Glutamatergic neuron (in vitro differentiated cells): Measurements from ENCODE around the gene SCTR. TPM values are rescaled to one million over a fixed set of nuclear protein-coding genes. Genes with fewer than 3 reads are reported as not detected.

Experiments used
- DNase-seq: peaks from one replicate; pipeline ENCODE4 v3.0.0; 2022
- H3K27ac Mint-ChIP-seq: one replicate; pipeline ENCODE4 v1.8.0; 2020; ENCODE audit warnings: mild to moderate bottlenecking, mixed read lengths, inconsistent platforms; ENCODE audit not compliant: unreplicated experiment
- H3K27me3 Mint-ChIP-seq: one replicate; pipeline ENCODE4 v1.8.0; 2020; ENCODE audit warnings: mild to moderate bottlenecking, moderate library complexity, mixed read lengths, inconsistent platforms; ENCODE audit not compliant: unreplicated experiment
- H3K36me3 Mint-ChIP-seq: one replicate; pipeline ENCODE4 v1.8.0; 2020; ENCODE audit warnings: mild to moderate bottlenecking, mixed read lengths, inconsistent platforms; ENCODE audit not compliant: unreplicated experiment
- H3K4me1 Mint-ChIP-seq: one replicate; pipeline ENCODE4 v1.8.0; 2020; ENCODE audit warnings: mild to moderate bottlenecking, low read depth, mixed read lengths, inconsistent platforms; ENCODE audit not compliant: unreplicated experiment
- H3K4me3 Mint-ChIP-seq: one replicate; pipeline ENCODE4 v1.8.0; 2020; ENCODE audit warnings: mild to moderate bottlenecking, mixed read lengths, inconsistent platforms; ENCODE audit not compliant: unreplicated experiment
- H3K9me3 Mint-ChIP-seq: one replicate; pipeline ENCODE4 v1.8.0; 2020; ENCODE audit warnings: mild to moderate bottlenecking, moderate library complexity, mixed read lengths, inconsistent platforms; ENCODE audit not compliant: unreplicated experiment
- long read RNA-seq: library from polyadenylated mRNA; unstranded; transcript quantifications from one replicate; pipeline ENCODE4 v2.0.0, GENCODE V29; 2020; ENCODE audit not compliant: unreplicated experiment
- total RNA-seq: library from RNA; stranded (reverse); fragmentation: NEBNext Ultra II Directional; extraction: Animal tissue kit (Norgen Biotek cat#: 25700); gene quantifications from one replicate; pipeline ENCODE4 v1.2.1, GENCODE V29; 2021; ENCODE audit not compliant: unreplicated experiment
- TF ChIP-seq, protein P1 (sequence below): fragments of 200-600 bp; sonication (generic); IDR thresholded peaks from one replicate; pipeline ENCODE4 v1.5.0; 2021; ENCODE audit not compliant: partially characterized antibody, unreplicated experiment

The SCTR gene
- total RNA-seq = not detected
- long read RNA-seq = 0 reads

DNA sequence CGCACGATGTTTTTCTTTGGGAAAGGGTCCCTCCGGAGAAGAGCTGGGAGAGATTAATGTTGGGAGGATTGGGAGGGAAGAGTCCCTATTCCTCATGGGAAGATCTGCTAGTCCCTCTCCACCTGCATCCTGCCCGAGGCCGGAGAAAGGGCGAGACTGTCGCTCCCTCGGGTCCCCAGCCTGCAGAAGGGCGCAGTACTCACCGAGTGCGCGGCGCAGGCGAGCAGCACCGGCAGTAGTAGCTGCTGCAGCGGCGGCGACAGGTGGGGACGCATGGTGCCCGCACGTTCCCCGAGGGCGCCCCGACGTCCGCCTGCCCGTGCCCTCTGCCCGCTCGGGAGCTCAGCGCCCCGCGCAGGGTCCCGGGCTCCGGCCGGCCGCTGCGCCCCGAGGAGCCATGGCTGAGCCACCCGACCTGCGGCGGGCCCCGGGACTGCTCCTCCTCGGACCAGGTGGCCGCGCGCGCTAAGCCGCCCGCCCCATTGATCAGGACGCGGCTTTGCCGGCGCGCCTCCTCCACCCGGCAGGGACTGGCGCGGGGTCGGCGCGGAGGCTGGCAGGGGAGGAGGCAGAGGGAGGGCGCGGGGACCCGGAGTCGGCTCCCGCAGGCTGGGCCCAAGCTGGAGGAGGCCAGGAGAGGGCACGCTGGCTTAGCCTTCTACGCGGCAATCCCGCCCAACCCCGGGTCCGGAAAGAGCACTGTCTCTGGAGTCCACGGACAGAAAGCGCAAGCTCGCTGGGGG is at the start of gene SCTR:
Gene SCTR, minus strand, starts transcription at position 532 of the 743 bp plus-strand sequence. Its CDS starts 257 bp downstream, at position 275.
- Mint-ChIP-seq H3K9me3 (peaks cover under 1% of the 10 kb centered on the region), H3K4me1 (peaks cover 4% of the 10 kb centered on the region), H3K27ac (no peak within 1 kb of the TSS), H3K36me3 (peaks cover 4% of the 10 kb centered on the region), H3K27me3 (peaks cover 15% of the 10 kb centered on the region), H3K4me3 (peak within 1 kb of the TSS; percentile 87)
- DNase-seq = peak; percentile 53
- TF ChIP-seq, protein P1, sequence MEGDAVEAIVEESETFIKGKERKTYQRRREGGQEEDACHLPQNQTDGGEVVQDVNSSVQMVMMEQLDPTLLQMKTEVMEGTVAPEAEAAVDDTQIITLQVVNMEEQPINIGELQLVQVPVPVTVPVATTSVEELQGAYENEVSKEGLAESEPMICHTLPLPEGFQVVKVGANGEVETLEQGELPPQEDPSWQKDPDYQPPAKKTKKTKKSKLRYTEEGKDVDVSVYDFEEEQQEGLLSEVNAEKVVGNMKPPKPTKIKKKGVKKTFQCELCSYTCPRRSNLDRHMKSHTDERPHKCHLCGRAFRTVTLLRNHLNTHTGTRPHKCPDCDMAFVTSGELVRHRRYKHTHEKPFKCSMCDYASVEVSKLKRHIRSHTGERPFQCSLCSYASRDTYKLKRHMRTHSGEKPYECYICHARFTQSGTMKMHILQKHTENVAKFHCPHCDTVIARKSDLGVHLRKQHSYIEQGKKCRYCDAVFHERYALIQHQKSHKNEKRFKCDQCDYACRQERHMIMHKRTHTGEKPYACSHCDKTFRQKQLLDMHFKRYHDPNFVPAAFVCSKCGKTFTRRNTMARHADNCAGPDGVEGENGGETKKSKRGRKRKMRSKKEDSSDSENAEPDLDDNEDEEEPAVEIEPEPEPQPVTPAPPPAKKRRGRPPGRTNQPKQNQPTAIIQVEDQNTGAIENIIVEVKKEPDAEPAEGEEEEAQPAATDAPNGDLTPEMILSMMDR = no peak

DNA sequence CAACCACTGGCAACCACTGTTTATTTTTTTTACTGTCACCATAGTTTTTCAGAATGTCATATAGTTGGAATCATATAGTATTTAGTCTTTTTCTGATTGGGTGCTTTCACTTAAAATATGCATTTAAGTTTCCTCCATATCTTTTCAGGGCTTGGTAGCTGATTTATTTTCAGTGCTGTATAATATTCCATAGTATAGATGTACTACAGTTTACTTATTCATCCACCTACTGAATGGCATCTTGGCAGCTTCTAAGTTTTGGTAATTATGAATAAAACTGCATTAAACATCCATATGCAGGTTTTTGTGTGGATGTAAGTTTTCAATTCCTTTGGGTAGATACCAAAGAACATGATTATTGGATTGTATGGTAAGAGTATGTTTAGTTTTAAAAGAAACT is 43.0 kb upstream of the SCTR start:
- TF ChIP-seq, protein P1 = no peak
- peaks cover 7% of the 10 kb centered on the region for H3K36me3 Mint-ChIP-seq

DNA sequence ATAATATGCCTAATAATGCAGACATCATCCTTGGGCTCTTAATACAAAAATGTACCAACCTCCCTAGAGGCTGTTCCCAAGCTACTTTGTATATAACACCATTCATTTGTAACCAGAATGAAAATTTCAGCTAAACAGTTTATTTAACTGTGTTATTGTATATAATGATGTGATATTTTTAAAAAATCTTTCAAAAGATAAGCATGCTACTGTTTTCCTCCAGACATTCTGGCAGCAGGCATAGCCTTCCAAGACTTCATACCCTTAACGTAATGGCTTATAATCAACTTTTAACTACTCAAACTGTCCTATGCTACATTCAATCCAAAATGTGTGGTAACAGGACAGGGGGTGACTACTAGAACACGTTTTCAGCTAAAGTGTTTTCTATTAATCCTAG is 41.2 kb upstream of the SCTR start:
- H3K36me3 Mint-ChIP-seq = peaks cover 7% of the 10 kb centered on the region
- H3K4me1 Mint-ChIP-seq = no peaks in the 10 kb centered on the region
- no peaks in the 10 kb centered on the region for H3K27me3 Mint-ChIP-seq
- no peak overlapping the region for H3K27ac Mint-ChIP-seq
- no peak for DNase-seq
- no peak overlapping the region for H3K4me3 Mint-ChIP-seq
- H3K9me3 Mint-ChIP-seq = peaks cover 4% of the 10 kb centered on the region
- TF ChIP-seq, protein P1 = no peak

More for the DNA sequence above, 43.0 kb upstream of the SCTR start:
- Mint-ChIP-seq H3K9me3 (peaks cover 4% of the 10 kb centered on the region), H3K27ac (no peak overlapping the region), H3K4me3 (no peak overlapping the region), H3K27me3 (no peaks in the 10 kb centered on the region), H3K4me1 (no peaks in the 10 kb centered on the region)
- no peak for DNase-seq

DNA sequence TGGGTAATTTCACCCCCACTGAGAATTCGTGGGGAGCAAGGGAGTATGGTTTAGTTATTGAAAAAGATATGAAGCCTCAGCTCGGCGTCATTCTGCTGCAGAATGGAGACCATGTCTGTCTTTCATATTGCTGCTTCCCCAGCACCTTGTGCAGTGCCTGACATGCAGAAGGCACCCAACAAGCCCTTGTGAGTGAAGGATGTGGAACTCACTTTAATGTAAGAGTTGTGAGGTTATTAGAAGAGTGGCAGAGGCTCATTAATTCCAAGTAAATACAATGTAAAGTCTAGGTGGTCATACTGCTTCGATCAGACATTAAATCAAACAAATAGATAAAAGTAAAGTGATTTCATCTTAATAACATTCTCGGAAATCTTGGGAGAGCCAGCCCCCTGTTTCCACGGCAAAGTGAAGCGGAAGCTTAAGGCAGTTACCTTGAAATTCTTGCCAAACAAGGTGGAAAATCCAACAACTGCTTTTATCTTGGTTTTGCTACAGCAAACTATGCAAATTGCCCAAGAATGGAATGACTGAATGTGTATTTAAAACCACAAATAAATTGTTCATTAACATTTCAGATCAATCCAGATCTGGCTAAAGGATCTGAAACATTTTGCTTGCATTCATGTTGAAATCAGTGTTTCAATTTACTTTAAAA is 29.5 kb upstream of the SCTR start:
- H3K36me3 Mint-ChIP-seq = no peaks in the 10 kb centered on the region
- TF ChIP-seq, protein P1 = no peak
- H3K27ac Mint-ChIP-seq = no peak overlapping the region
- H3K9me3 Mint-ChIP-seq = no peaks in the 10 kb centered on the region
- no peak for DNase-seq
- no peaks in the 10 kb centered on the region for H3K4me1 Mint-ChIP-seq
- peaks cover 2% of the 10 kb centered on the region for H3K27me3 Mint-ChIP-seq
- H3K4me3 Mint-ChIP-seq = no peak overlapping the region

DNA sequence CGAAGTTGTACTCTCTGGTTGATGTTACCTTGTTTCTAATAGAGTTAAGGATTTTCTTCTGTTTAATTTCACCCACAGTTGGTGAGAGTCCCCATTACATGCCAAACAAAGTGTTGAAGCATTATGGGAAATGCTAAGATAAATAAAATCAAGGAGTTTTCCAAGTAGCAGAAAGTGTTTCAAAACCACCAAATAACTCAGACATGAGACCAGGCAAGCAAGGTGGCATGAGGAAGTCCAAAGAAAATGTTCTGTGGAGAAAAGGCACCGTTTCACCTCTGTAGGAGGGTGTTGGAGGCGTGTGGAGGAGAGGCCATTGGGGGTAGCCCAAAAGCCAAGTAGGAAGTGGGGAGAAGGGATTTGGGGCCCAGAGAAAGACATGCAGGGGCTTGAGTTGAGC is 28.6 kb upstream of the SCTR start:
- Mint-ChIP-seq H3K4me1 (no peaks in the 10 kb centered on the region), H3K9me3 (no peaks in the 10 kb centered on the region), H3K27me3 (peaks cover 2% of the 10 kb centered on the region), H3K27ac (no peak overlapping the region), H3K4me3 (no peak overlapping the region), H3K36me3 (no peaks in the 10 kb centered on the region)
- TF ChIP-seq, protein P1 = no peak
- no peak for DNase-seq
